Measurements from ENCODE around the gene SLC47A1.
"Not testable (repeated sequence)": the region's sequence is repeated elsewhere in the genome, so short reads cannot be mapped to it uniquely, and the experiment has no call there.

SLC47A1 gene

GRCh38 chr17:19554393-19554792 lies 20.7 kb downstream of the SLC47A1 start:
- DNase-seq (ENCODE audit: low read depth in 2 of 3, low spot score in 1 of 3) = no peak

DNA sequence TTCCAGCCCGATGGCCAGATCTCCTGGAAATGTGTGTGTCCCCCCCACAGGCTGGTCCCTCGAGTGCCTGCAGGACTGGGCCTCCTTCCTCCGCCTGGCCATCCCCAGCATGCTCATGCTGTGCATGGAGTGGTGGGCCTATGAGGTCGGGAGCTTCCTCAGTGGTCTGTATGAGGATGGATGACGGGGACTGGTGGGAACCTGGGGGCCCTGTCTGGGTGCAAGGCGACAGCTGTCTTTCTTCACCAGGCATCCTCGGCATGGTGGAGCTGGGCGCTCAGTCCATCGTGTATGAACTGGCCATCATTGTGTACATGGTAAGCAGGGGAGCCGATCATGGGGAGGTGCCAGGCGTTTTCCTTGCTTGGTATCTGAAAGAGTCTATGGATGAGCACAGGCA lies 22.1 kb downstream of the SLC47A1 start:
- no peak for DNase-seq (ENCODE audit: low read depth in 2 of 3, low spot score in 1 of 3)

DNA sequence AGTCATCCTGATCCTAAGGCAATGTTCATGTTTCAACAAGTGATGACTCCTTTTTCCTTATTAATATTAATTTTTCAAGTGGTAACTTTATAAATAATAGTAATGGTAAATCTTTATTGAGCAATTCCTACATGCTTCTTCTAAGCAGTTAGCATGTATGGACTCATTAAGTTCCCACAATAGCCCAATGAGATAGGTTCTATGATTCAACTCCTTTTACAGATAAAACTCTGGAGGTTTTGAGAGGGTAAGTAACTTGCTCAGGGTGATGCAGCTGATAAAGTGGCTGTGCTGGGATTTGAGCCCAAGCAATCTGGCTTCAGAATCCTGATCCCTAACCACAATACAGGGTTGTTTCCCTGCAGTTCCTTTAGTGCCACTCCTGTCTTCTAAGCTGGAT lies 25.3 kb downstream of the SLC47A1 start:
- DNase-seq (ENCODE audit: low read depth in 2 of 3, low spot score in 1 of 3) = no peak

DNA sequence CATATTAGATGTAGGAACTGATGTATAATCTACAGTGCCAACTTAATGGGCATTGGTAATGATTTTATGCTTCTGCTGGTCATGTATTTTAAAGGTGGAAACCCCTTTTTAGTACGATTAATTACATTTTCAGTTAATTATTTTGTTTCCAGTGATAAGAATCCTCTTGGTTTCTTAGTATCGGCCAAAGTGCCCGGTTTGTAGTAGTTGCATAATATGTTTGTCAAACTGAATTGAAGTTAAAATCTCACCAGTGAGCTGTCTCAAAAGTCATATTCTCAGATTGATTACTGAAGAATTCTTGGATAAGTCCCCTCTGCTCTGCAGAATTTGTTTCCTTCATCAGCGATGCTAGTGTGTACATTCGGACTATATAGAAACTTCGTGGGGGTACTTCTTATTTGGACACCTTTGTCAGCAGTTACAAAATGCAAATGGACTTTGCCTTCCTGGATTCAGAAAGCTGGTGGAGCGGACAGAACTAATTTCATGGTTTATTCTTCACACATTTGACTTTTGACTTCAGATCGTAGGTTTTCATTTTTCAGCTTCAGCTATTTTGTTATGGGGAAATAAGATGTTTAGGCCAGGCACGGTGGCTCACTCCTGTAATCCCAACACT lies 28.2 kb downstream of the SLC47A1 start:
- DNase-seq (ENCODE audit: low read depth in 2 of 3, low spot score in 1 of 3) = no peak

- no peak for DNase-seq (ENCODE audit: low read depth in 2 of 3, low spot score in 1 of 3)
Measured at GRCh38 chr17:19565817-19566575, 32.3 kb downstream of the SLC47A1 start.

- no peak for DNase-seq (ENCODE audit: low read depth in 2 of 3, low spot score in 1 of 3)
Measured at GRCh38 chr17:19567216-19568015, 33.8 kb downstream of the SLC47A1 start.

DNA sequence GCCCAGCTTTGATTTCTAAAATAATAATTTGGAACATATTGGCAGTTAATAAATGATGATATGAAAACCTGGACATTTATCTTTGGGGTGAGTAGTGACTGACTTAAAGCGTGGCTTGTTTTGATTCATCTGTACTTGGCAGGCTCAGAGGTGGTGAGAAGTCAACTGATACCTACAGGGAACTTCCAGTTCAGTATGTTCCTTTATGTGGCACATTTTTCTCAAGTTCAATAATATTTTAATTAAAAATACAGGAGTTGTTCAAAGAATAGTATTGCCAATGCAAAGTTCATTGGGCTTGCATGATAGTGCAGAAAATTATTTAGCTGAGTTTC lies 34.3 kb downstream of the SLC47A1 start:
- no peak for DNase-seq (ENCODE audit: low read depth in 2 of 3, low spot score in 1 of 3)

DNA sequence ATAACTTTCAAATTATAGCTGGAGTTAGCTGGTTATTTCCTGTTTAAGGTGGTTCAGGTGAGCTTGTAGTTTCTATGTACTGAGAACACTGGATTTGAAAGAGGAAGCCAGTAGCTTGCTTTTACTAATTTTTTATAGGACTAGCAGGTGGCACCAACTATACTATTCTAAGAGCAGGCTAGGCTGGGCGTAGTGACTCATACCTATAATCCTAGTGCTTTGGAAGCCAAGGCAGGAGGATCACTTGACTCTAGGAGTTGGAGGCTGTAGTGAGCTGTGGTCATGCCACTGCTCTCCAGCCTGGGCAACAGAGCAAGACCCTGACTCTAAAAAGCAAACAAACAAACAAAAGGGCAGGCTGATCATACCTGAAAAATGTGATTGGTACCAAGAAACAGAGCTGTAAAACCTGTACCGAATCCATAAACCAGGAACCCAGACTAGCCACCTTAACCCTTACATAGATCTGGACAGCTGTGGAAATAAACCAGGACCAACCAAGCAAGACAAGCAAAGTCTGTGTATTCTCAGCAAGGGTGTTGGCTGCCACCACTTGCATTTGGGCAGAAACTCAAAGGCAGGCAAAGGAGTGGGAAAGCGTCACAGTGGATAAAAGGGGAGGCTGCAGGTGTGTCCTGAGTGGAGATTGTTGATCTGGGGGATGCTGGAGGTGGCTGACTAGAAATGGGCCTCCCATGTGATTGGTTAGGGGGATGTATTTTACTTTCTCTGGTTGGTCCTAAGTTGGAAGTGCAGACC lies 36.3 kb downstream of the SLC47A1 start:
- no peak for DNase-seq (ENCODE audit: low read depth in 2 of 3, low spot score in 1 of 3)

GRCh38 chr17:19570544-19571062 lies 36.9 kb downstream of the SLC47A1 start:
- no peak for DNase-seq (ENCODE audit: low read depth in 2 of 3, low spot score in 1 of 3)

DNA sequence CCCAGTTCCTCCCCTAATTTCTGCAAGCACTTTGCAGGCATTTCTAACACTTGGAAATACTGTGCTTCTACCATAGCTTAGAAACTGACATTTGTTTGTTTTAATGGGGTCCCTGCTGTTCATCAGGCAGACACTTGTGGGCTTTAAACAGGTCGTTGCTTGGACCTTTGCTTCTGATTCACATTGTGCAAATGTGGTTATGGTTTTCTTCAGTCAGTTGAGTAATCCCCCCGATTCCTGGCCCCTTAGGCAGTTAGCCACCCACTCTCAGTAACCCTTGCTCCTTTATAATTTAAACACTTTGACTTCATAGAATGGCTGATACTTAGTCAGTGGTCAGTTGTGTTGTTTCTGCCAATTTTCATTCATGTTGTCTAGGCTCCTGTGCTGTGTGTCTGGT lies 39.4 kb downstream of the SLC47A1 start:
- no peak for DNase-seq (ENCODE audit: low read depth in 2 of 3, low spot score in 1 of 3)

DNA sequence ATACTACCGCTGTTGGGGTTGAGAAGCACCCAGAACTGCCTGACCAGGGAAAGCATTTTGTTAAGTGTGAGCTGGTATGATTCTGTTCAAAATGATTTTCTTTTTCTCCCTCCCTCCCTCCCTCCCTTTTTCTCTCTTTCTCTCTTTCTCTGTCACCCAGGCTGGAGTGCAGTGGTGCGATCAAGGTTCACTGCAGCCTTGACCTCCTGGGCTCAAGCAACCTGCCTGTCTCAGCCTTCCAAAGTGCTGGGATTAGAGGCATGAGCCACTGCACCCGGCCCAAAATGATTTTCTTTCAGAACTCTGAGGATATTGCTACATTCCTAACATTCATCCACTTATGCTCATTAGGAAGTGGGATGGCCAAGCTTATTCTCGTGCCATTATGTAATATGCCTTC lies 41.3 kb downstream of the SLC47A1 start:
- no peak for DNase-seq (ENCODE audit: low read depth in 2 of 3, low spot score in 1 of 3)

- DNase-seq (ENCODE audit: low read depth in 2 of 3, low spot score in 1 of 3) = no peak
Measured at GRCh38 chr17:19578545-19578944, 44.9 kb downstream of the SLC47A1 start.

DNA sequence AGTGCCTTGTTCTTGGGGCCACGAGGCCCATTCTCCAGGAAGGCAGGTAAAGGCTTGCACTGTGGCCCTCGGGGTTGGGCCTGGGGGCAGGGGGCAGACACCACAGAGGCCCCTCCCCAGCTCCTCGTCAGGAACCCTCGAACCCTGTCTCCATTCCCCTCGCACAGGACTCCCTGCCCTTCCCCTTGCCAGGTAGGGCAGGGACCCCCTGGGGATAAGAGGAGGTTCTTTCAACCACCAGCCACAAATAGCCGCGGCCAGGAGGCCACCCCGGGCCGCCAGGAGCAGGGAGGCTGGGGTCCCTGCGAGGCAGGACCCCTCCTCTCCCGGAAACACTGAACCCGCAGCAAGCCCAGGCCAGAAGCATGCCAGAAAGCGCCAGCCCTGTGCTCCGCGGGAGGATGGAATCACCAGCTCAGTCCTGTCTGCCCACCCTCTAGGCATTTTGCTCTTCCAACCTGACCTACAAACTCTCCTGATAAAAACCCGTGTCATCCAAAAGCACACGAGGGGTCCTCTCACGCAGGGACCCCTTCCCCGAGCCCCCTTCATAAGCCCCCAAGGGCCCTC lies 45.6 kb downstream of the SLC47A1 start:
- DNase-seq (ENCODE audit: low read depth in 2 of 3, low spot score in 1 of 3) = no peak

- no peak for DNase-seq (ENCODE audit: low read depth in 2 of 3, low spot score in 1 of 3)
Measured at GRCh38 chr17:19579867-19580565, 46.4 kb downstream of the SLC47A1 start.

GRCh38 chr17:19580566-19580920 lies 46.9 kb downstream of the SLC47A1 start:
- DNase-seq (ENCODE audit: low read depth in 2 of 3, low spot score in 1 of 3) = not testable (repeated sequence)

- not testable (repeated sequence) for DNase-seq (ENCODE audit: low read depth in 2 of 3, low spot score in 1 of 3)
Measured at GRCh38 chr17:19582152-19582551, 48.5 kb downstream of the SLC47A1 start.

DNA sequence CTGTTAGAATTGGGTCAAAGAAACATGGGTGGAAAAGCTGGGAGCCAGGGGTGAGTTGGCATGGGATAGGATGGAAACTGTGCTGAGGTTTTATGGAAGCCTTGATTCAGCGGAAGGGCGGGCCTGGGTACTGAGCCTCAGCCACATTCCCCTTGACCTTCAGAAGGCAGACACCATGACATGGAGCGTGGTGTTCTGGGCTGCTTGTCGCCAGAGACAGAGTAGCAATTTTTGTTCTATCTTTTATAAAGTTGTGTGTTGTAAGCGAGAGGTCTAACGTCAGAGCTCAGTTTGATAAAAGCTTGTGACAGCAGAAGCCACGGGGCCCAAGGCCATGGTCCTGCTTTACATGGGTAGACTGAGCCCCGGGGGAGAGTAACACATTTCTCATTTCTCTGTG lies 50.2 kb downstream of the SLC47A1 start:
- DNase-seq (ENCODE audit: low read depth in 2 of 3, low spot score in 1 of 3) = no peak

DNA sequence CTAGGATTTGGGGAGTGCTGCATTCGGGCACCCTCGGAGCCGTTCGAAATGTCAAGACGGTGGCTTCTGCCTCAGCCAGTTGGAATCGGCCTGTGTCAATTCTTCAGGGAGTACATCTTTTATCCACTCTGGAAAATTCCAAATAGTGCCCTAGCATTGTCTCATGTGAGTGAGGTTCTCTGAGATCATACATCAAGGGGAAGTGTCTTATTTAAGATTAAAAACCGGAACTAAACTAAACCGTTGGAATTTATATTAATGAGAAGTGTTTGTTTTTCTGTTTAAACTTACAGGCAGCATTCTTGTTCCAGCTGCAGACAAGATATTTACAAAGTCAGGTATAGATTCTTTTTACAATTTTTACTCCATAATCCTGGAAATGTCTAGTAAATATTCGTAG lies 56.8 kb downstream of the SLC47A1 start:
- DNase-seq (ENCODE audit: low read depth in 2 of 3, low spot score in 1 of 3) = no peak

DNA sequence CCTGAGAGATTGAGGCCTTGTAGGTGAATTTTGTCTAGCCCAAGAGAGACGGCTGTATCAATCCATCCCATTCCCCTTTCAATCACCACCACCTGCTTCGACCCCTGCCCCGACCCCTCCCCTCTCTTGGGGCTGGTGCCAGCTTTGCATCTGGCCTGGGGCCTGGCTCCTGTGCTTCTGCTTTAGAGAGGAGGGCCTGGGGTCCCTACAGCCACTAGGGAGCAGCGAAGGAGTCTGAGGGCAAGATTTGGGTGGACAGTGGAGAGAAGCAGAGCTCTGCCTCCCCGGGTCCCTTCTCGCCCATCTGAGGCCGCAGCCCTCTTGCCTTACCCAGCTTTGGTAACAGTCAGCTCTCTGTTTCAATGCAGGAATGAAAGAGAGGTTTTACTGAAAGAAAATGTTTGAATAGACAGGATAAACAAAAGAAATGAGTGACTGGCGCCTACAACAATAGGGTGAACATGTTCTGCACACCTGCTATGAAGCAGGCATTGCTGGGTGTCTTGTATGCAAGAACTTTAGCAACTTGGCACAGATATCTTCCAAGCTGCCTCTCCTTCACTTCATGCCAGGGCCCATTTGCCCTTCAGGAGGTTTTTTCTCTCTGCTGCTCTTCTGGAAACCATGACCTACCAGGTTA lies 57.4 kb downstream of the SLC47A1 start:
- no peak for DNase-seq (ENCODE audit: low read depth in 2 of 3, low spot score in 1 of 3)

- DNase-seq (ENCODE audit: low read depth in 2 of 3, low spot score in 1 of 3) = no peak
Measured at GRCh38 chr17:19592316-19592715, 58.7 kb downstream of the SLC47A1 start.

All from stimulated activated CD4-positive, alpha-beta T cell treated with anti-CD3 and anti-CD28 coated beads, Interleukin-12 subunit alpha, Interleukin-12 subunit beta, amount 100 ng/mL, for 48 hours (primary cell).